Measurements from ENCODE around the gene CYP19A1.

Gene CYP19A1

GRCh38 chr15:51338496-51338895, at the start of gene CYP19A1:
TSS of gene CYP19A1 (minus strand) at chr15:51338596. CDS start at chr15:51242912, 95,684 bp downstream.
- H3K9ac ChIP-seq, result no peak within 1 kb of the TSS

DNA sequence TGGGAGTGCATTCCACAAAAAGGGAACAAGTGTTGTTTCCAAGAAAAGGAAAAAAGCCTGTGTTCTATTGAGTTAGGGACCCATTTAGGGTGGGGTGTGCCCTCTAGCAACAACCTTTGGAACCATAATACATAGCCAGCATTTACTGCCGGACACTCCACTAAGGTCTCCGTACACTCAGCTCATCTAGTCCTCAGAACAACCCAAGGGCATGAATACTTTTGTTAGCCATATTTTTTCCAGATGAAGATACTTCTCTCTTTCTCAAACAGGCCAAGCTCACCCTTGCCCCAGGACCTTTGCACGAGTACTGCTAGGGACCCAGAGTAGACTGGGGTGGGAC, 49.3 kb upstream of the CYP19A1 start:
- no peak overlapping the region for H3K27ac ChIP-seq
- no peak overlapping the region for H3K9ac ChIP-seq
- no peaks in the 10 kb centered on the region for H3K79me2 ChIP-seq

More at GRCh38 chr15:51338496-51338895, at the start of gene CYP19A1:
- Histone ChIP-seq H3K79me2 (no peaks in the 10 kb centered on the region), H3K4me1 (no peaks in the 10 kb centered on the region), H3K27me3 (ENCODE audit: control insufficient read depth, insufficient read depth, low read length) (no peaks in the 10 kb centered on the region), H3K36me3 (ENCODE audit: control insufficient read depth, insufficient read depth, low read length) (no peaks in the 10 kb centered on the region), H3K9me3 (ENCODE audit: control insufficient read depth, low read length) (no peaks in the 10 kb centered on the region), H3K27ac (no peak within 1 kb of the TSS), H3K4me3 (ENCODE audit: low read depth, low read length) (no peak within 1 kb of the TSS), H3K4me2 (ENCODE audit: low read length) (no peak within 1 kb of the TSS), H2AFZ (no peak within 1 kb of the TSS)
- no peak for TF ChIP-seq CTCF (IDR thresholded peaks at IDR 0.05)

GRCh38 chr15:51386960-51387698, 48.7 kb upstream of the CYP19A1 start:
- no peak overlapping the region for H3K27ac ChIP-seq
- no peaks in the 10 kb centered on the region for H3K36me3 ChIP-seq (ENCODE audit: control insufficient read depth, insufficient read depth, low read length)
- no peak overlapping the region for H3K9ac ChIP-seq
- H3K4me2 ChIP-seq (ENCODE audit: low read length), result no peak overlapping the region
- H2AFZ ChIP-seq, result no peak overlapping the region
- no peak overlapping the region for H3K4me3 ChIP-seq (ENCODE audit: low read depth, low read length)
- H3K27me3 ChIP-seq (ENCODE audit: control insufficient read depth, insufficient read depth, low read length), result no peaks in the 10 kb centered on the region
- no peaks in the 10 kb centered on the region for H3K4me1 ChIP-seq
- H3K79me2 ChIP-seq, result no peaks in the 10 kb centered on the region
- no peaks in the 10 kb centered on the region for H3K9me3 ChIP-seq (ENCODE audit: control insufficient read depth, low read length)
- TF ChIP-seq CTCF (IDR thresholded peaks at IDR 0.05), result no peak

More for the DNA sequence above, 49.3 kb upstream of the CYP19A1 start:
- Histone ChIP-seq H3K9me3 (ENCODE audit: control insufficient read depth, low read length) (no peaks in the 10 kb centered on the region), H3K4me3 (ENCODE audit: low read depth, low read length) (no peak overlapping the region), H2AFZ (no peak overlapping the region), H3K27me3 (ENCODE audit: control insufficient read depth, insufficient read depth, low read length) (no peaks in the 10 kb centered on the region), H3K4me1 (no peaks in the 10 kb centered on the region), H3K4me2 (ENCODE audit: low read length) (no peak overlapping the region), H3K36me3 (ENCODE audit: control insufficient read depth, insufficient read depth, low read length) (no peaks in the 10 kb centered on the region)
- TF ChIP-seq CTCF (IDR thresholded peaks at IDR 0.05), result no peak

DNA sequence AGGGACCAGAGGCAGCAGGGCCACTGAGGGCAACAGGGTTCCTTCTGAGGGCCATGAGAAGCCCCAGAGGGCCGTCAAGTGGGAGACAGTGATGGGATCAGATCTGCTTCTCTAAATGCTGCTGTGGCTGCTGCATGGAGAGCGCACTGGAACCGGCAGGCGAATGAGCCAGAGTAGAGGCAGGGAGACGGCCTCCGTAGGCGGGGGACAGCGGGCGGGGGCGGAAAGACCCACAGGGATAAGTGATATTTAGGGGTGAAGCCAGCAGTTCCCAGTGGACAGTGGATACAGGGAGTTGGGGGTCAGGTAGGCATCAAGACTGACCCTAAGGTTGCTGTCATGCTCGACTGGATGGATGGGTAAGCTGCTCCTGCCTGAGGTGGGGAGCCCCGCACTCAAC, 48.1 kb upstream of the CYP19A1 start:
- no peak for TF ChIP-seq CTCF (IDR thresholded peaks at IDR 0.05)

GRCh38 chr15:51386029-51386428, 47.6 kb upstream of the CYP19A1 start:
- H3K4me2 ChIP-seq (ENCODE audit: low read length), result no peak overlapping the region
- H2AFZ ChIP-seq, result no peak overlapping the region
- no peak overlapping the region for H3K4me3 ChIP-seq (ENCODE audit: low read depth, low read length)
- H3K9ac ChIP-seq, result no peak overlapping the region
- H3K79me2 ChIP-seq, result no peaks in the 10 kb centered on the region
- H3K9me3 ChIP-seq (ENCODE audit: control insufficient read depth, low read length), result no peaks in the 10 kb centered on the region
- H3K27ac ChIP-seq, result no peak overlapping the region
- no peaks in the 10 kb centered on the region for H3K36me3 ChIP-seq (ENCODE audit: control insufficient read depth, insufficient read depth, low read length)
- TF ChIP-seq CTCF (IDR thresholded peaks at IDR 0.05), result no peak
- H3K4me1 ChIP-seq, result no peaks in the 10 kb centered on the region
- H3K27me3 ChIP-seq (ENCODE audit: control insufficient read depth, insufficient read depth, low read length), result no peaks in the 10 kb centered on the region

More for the DNA sequence above, 48.1 kb upstream of the CYP19A1 start:
- Histone ChIP-seq H3K79me2 (no peaks in the 10 kb centered on the region), H3K36me3 (ENCODE audit: control insufficient read depth, insufficient read depth, low read length) (no peaks in the 10 kb centered on the region), H3K4me2 (ENCODE audit: low read length) (no peak overlapping the region), H3K9me3 (ENCODE audit: control insufficient read depth, low read length) (no peaks in the 10 kb centered on the region), H3K4me1 (no peaks in the 10 kb centered on the region), H2AFZ (no peak overlapping the region), H3K27ac (no peak overlapping the region), H3K9ac (no peak overlapping the region), H3K4me3 (ENCODE audit: low read depth, low read length) (no peak overlapping the region), H3K27me3 (ENCODE audit: control insufficient read depth, insufficient read depth, low read length) (no peaks in the 10 kb centered on the region)
